MM.1S (cell line): ENCODE results near the gene FOXP1.

Source experiments
- CTCF ChIP-seq: fragments of 300-600 bp; sonication (generic); IDR thresholded peaks from 2 replicates; pipeline ENCODE4 v1.5.1; 2016; ENCODE audit warnings: antibody characterized with exemption, low read length, mixed read lengths
- EZH2phosphoT487 ChIP-seq: fragments of 300-600 bp; sonication (generic); IDR thresholded peaks from 2 replicates; pipeline ENCODE4 v1.6.1; 2018; ENCODE audit warnings: antibody characterized with exemption, low read length

GRCh38 chr3:71580636-71581456 is 2.7 kb downstream of the FOXP1 start:
- TF ChIP-seq CTCF (no peak), EZH2phosphoT487 (no peak)
